D721Med (cell line): ENCODE results near the gene ONECUT1.

Source experiments
- DNase-seq: peaks from one replicate; pipeline ENCODE4 v3.0.0; 2011; ENCODE audit warnings: low spot score; ENCODE audit not compliant: insufficient read length
- FAIRE-seq: peaks from 2 replicates; lab custom pipeline; 2011; peaks lifted over from hg19 to GRCh38; lab: Jason Lieb, UNC
- TF ChIP-seq, protein P1 (sequence below): IDR thresholded peaks from 2 replicates; pipeline ENCODE4 v1.5.1; 2012; ENCODE audit warnings: mild to moderate bottlenecking, control low read depth; ENCODE audit not compliant: insufficient read depth; ENCODE audit errors: missing control alignments

Gene ONECUT1

DNA sequence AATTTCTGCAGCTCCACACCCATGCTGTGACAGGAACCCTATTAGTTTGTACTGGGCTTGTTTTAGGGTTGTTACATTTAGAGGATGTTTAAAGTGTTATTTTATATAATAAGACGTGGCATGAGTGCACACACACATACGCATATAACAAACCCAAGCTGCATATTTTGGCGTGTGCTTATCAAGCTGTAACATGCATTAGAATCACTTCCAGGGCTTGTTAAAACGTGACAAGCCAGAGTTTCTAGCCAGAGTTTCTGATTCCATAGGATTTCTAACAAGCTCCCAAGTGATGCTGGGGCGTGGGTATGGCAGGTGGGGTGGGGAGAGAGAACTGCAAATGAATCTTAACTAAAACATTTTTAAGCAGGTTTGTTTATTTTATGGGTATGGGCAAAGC, 17.4 kb downstream of the ONECUT1 start:
- FAIRE-seq (no peak), DNase-seq (no peak)
- TF ChIP-seq, protein P1, sequence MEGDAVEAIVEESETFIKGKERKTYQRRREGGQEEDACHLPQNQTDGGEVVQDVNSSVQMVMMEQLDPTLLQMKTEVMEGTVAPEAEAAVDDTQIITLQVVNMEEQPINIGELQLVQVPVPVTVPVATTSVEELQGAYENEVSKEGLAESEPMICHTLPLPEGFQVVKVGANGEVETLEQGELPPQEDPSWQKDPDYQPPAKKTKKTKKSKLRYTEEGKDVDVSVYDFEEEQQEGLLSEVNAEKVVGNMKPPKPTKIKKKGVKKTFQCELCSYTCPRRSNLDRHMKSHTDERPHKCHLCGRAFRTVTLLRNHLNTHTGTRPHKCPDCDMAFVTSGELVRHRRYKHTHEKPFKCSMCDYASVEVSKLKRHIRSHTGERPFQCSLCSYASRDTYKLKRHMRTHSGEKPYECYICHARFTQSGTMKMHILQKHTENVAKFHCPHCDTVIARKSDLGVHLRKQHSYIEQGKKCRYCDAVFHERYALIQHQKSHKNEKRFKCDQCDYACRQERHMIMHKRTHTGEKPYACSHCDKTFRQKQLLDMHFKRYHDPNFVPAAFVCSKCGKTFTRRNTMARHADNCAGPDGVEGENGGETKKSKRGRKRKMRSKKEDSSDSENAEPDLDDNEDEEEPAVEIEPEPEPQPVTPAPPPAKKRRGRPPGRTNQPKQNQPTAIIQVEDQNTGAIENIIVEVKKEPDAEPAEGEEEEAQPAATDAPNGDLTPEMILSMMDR, result no peak

GRCh38 chr15:52765785-52766184, 24.4 kb downstream of the ONECUT1 start:
- no peak for DNase-seq
- TF ChIP-seq, protein P1, result no peak
- no peak for FAIRE-seq

- no peak for FAIRE-seq
Measured at GRCh38 chr15:52764731-52765130, 25.4 kb downstream of the ONECUT1 start.

GRCh38 chr15:52762621-52763020, 27.5 kb downstream of the ONECUT1 start:
- DNase-seq (no peak), FAIRE-seq (no peak)
- TF ChIP-seq, protein P1, result no peak

More at GRCh38 chr15:52764731-52765130, 25.4 kb downstream of the ONECUT1 start:
- TF ChIP-seq, protein P1, result no peak
- no peak for DNase-seq

DNA sequence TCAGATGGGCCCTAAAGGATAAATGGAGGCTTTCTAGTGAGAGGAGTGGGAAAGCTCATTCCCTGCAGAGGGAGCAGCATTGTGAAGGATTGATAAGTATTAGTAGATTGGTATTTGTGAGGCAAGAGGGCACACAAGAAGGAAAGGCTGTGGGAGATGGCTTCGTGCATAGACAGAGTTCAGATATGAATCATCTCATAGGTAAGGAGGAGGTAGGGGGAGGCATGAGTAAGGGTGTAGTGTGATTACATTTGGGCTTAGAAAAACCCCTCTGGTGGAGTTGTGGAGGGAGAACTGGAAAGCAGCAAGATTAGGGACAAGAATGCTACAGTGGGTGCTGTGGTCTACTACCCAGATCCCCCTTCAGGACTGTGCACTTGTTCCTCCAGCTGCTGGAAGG, 29.6 kb downstream of the ONECUT1 start:
- no peak for FAIRE-seq
- DNase-seq, result no peak
- TF ChIP-seq, protein P1, result no peak

- no peak for FAIRE-seq
- no peak for DNase-seq
- TF ChIP-seq, protein P1, result no peak
Measured at GRCh38 chr15:52759969-52760368, 30.2 kb downstream of the ONECUT1 start.

DNA sequence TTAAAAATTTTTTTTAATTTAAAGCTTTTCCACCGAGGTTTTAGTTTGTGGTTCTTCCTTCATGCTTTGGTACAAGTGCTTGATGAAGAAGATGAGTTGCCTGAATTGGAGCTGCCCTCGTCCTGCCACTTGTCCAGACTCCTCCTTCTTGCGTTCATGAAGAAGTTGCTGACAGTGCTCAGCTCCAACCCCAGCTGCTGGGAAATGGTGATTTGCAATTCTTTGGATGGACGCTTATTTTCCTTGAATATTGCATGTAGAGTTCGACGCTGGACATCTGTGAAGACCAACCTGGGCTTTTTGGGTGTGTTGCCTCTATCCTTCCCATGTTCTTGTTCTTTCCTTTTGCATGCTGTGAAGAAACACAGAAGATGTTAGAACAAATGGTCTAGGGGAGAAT, 32.6 kb downstream of the ONECUT1 start:
- TF ChIP-seq, protein P1, result no peak
- DNase-seq (no peak), FAIRE-seq (no peak)
